HCT116 (cell line): ENCODE measurements around the gene PCDHGA1. TPM values are rescaled to one million over a fixed set of nuclear protein-coding genes. Genes with fewer than 3 reads are reported as not detected.

Source experiments
- ATAC-seq: fragments of 200-7000 bp; cut with Tn5 transposase; 2 replicates; pipeline ENCODE4 v1.9.1; 2020; ENCODE audit warnings: mild to moderate bottlenecking, moderate library complexity
- BruUV-seq: library from RNA; stranded (reverse); fragments of 400-500 nt; replicated peaks from 2 replicates; lab custom pipeline; 2021; lab: Mats Ljungman, UMichigan
- CTCF ChIA-PET: fragments of 300-600 bp; sonication (Branson Sonifier 250); formaldehyde crosslinking; loops from one replicate; lab custom pipeline; 2021; ENCODE audit warnings: antibody characterized with exemption; lab: Charles Lee
- POLR2A ChIA-PET: fragments of 300-600, 350-600 bp; sonication (Branson Sonifier 250); formaldehyde crosslinking; loops from one replicate; lab custom pipeline; 2021; ENCODE audit warnings: antibody characterized with exemption; lab: Charles Lee
- RAD21 ChIA-PET, 2 experiments: fragments of 300-600 bp; sonication (Branson Sonifier 250); formaldehyde crosslinking; loops; one replicate each; lab custom pipeline; 2023; ENCODE audit warnings: low total read pairs in 2 of 2; ENCODE audit not compliant: uncharacterized antibody in 2 of 2, unreplicated experiment in 2 of 2, low non-redundant PET in 1 of 2; lab: Charles Lee
- DNase-seq: peaks from one replicate; pipeline ENCODE4 v3.0.0-alpha.2; 2010; ENCODE audit warnings: low read depth, low spot score
- H2AFZ ChIP-seq: fragments of 200-600 bp; shearing (Covaris generic), sonication (generic); 2 replicates; pipeline ENCODE4 v1.6.1; 2017; ENCODE audit warnings: low read depth, mixed run types, mixed read lengths, antibody characterized with exemption, low read length; ENCODE audit not compliant: poor library complexity, severe bottlenecking
- H3K27ac ChIP-seq: 2 replicates; pipeline ENCODE4 v1.5.1; 2012; ENCODE audit warnings: low read depth, low read length
- H3K27me3 ChIP-seq: fragments of 200-600 bp; sonication (generic); 2 replicates; pipeline ENCODE4 v1.6.1; 2016; ENCODE audit warnings: mixed run types, low read length, mixed read lengths; ENCODE audit not compliant: insufficient read depth
- H3K36me3 ChIP-seq, 2 experiments: fragments of 200-500 bp in 1 of 2; fragments of 200-600 bp in 1 of 2; sonication (Bioruptor generic) in 1 of 2; sonication (generic) in 1 of 2; 2 replicates each; pipeline versions ENCODE4 v1.5.1 to v1.6.1; 2014 to 2016; ENCODE audit warnings: low read length in 2 of 2, inconsistent platforms in 1 of 2, mixed read lengths in 1 of 2, mixed run types in 1 of 2; ENCODE audit not compliant: insufficient read depth in 2 of 2, control insufficient read depth in 1 of 2
- H3K4me1 ChIP-seq, 2 experiments: fragments of 200-600 bp in 1 of 2; sonication (generic) in 1 of 2; 2 replicates each; pipeline versions ENCODE4 v1.5.1 to v1.6.1; 2012 to 2017; ENCODE audit warnings: low read length in 2 of 2, inconsistent platforms in 1 of 2, mild to moderate bottlenecking in 1 of 2, mixed read lengths in 1 of 2, mixed run types in 1 of 2, moderate library complexity in 1 of 2; ENCODE audit not compliant: insufficient read depth in 2 of 2, control insufficient read depth in 1 of 2
- H3K4me2 ChIP-seq: fragments of 200-600 bp; sonication (generic); 2 replicates; pipeline ENCODE4 v1.6.1; 2017; ENCODE audit warnings: mixed run types, low read length, mixed read lengths
- H3K4me3 ChIP-seq, 2 experiments: fragments of 200-600 bp in 1 of 2; sonication (generic) in 1 of 2; replicated peaks in 1 of 2; 2 replicates each; pipeline ENCODE4 v1.5.1; 2011 to 2016; ENCODE audit warnings: low read length in 2 of 2, control low read depth in 1 of 2, low read depth in 1 of 2, mild to moderate bottlenecking in 1 of 2, mixed read lengths in 1 of 2, mixed run types in 1 of 2
- H3K79me2 ChIP-seq: fragments of 200-600 bp; sonication (generic); 2 replicates; pipeline ENCODE4 v1.6.1; 2017; ENCODE audit warnings: mild to moderate bottlenecking, mixed run types, low read length, moderate library complexity, mixed read lengths; ENCODE audit not compliant: insufficient read depth
- H3K9ac ChIP-seq: fragments of 200-600 bp; sonication (generic); 2 replicates; pipeline ENCODE4 v1.6.1; 2016; ENCODE audit warnings: low read length, mixed read lengths
- H3K9me2 ChIP-seq: fragments of 200-600 bp; sonication (generic), shearing (Covaris generic); 2 replicates; pipeline ENCODE4 v1.6.1; 2017; ENCODE audit warnings: mixed run types, mild to moderate bottlenecking, moderate library complexity; ENCODE audit not compliant: insufficient read depth
- H3K9me3 ChIP-seq, 2 experiments: fragments of 200-500 bp in 1 of 2; fragments of 200-600 bp in 1 of 2; sonication (Bioruptor generic) in 1 of 2; sonication (generic) in 1 of 2; 2 replicates each; pipeline ENCODE4 v1.6.1; 2014 to 2017; ENCODE audit warnings: low read length in 2 of 2, mixed read lengths in 2 of 2, inconsistent platforms in 1 of 2, low read depth in 1 of 2, mild to moderate bottlenecking in 1 of 2, mixed run types in 1 of 2, moderate library complexity in 1 of 2; ENCODE audit not compliant: control insufficient read depth in 1 of 2, insufficient read depth in 1 of 2
- H4K20me1 ChIP-seq: fragments of 200-600 bp; sonication (generic), shearing (Covaris generic); 2 replicates; pipeline ENCODE4 v1.6.1; 2017; ENCODE audit warnings: mixed run types, mild to moderate bottlenecking, moderate library complexity; ENCODE audit not compliant: insufficient read depth
- ELF1 ChIP-seq: IDR thresholded peaks from 2 replicates; pipeline ENCODE4 v1.6.1; 2012; ENCODE audit warnings: low read depth, borderline replicate concordance
- EZH2 ChIP-seq: fragments of 200-600 bp; sonication (generic); IDR thresholded peaks from 2 replicates; pipeline ENCODE4 v1.6.1; 2017; ENCODE audit warnings: antibody characterized with exemption, mixed run types
- JUND ChIP-seq: IDR thresholded peaks from 2 replicates; pipeline ENCODE4 v1.6.1; 2012
- POLR2AphosphoS5 ChIP-seq: IDR thresholded peaks from 2 replicates; pipeline ENCODE4 v1.6.1; 2011; ENCODE audit warnings: mild to moderate bottlenecking, low read depth, low read length, moderate library complexity
- SP1 ChIP-seq: IDR thresholded peaks from 2 replicates; pipeline ENCODE4 v1.6.1; 2012; ENCODE audit warnings: low read depth
- SRF ChIP-seq: IDR thresholded peaks from 2 replicates; pipeline ENCODE4 v1.6.1; 2012; ENCODE audit warnings: low read depth
- YY1 ChIP-seq: IDR thresholded peaks from 2 replicates; pipeline ENCODE4 v1.6.1; 2011; ENCODE audit warnings: low read length, low read depth, moderate library complexity, mild to moderate bottlenecking; ENCODE audit not compliant: insufficient replicate concordance; ENCODE audit errors: extremely low read depth
- intact Hi-C: fragments of 100-400 bp; cut with micrococcal nuclease; formaldehyde crosslinking; loops from 2 replicates; pipeline ENCODE4 v1.10.0; 2022
- total RNA-seq: library from RNA; stranded (reverse); gene quantifications from one replicate; pipeline ENCODE4 v1.2.1, GENCODE V29; 2021; ENCODE audit not compliant: unreplicated experiment
- TF ChIP-seq, protein P1 (sequence below), 3 experiments: fragments of 200-600 bp in 1 of 3; sonication (generic) in 1 of 3; IDR thresholded peaks in 2 of 3; conservative IDR thresholded peaks in 1 of 3; 2 replicates each; pipeline ENCODE4 v1.5.1; 2012 to 2017; ENCODE audit warnings: low read depth in 2 of 3, low read length in 2 of 3, antibody characterized with exemption in 1 of 3, borderline replicate concordance in 1 of 3, control low read depth in 1 of 3, mild to moderate bottlenecking in 1 of 3, mixed read lengths in 1 of 3, mixed run types in 1 of 3, moderate library complexity in 1 of 3; ENCODE audit not compliant: insufficient read depth in 1 of 3
- TF ChIP-seq, protein P2 (sequence below): IDR thresholded peaks from 2 replicates; pipeline ENCODE4 v1.6.1; 2011; ENCODE audit warnings: mild to moderate bottlenecking, low read length, moderate library complexity; ENCODE audit not compliant: insufficient replicate concordance; ENCODE audit errors: extremely low read depth

PCDHGA1 gene
- total RNA-seq, 1 experiment from 2014 or later, result 0.05 TPM

DNA sequence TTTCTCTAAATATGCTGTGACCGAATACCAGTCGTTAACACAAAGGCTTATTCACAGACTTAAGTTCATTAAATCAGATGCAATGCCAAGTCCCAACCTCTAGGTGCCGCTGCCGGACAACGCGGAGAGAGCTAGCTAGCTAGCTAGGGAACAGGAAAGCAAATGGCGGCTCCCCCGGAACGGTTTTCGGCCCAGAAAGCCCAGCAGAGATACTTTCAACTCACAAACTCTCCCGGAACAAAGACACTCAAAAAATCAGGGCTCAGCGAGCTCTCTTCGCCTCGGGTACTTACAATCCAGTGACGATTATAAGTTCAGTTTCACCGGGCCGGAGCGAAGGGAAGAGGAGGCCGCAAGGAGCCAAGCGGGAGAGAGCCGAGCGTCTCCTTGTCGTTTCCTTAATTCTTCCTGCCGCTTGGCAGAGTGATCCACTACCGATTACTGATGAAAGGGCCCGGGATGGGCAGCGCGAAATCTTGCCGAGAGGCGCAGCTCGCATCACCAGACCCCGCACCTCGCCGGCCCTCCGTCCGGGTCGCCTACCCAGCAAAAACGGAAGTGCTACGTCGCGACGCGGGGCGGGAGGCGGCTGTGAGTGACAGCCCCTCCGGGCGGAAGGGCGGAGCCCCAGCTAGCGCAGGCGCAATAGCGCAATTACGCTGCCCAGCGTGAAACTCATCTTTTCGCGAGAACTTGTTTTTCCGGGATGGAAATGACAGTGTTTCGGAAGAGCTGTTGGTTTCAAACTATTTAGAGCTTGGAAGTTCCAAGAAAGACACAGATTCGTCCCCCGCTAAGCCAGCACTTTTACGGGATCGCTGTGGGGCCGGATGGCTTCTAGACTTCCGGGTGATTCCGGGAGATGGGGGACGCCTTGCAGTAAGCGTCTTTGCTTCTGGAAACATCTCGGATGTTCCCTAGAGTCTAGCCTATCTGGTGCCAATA lies 9.8 kb upstream of the PCDHGA1 start, which contains the start of gene TAF7 (continued):
- TF ChIP-seq JUND (no peak), SP1 (no peak; the same call in 1 of the 2 replicates)
- TF ChIP-seq, protein P1, sequence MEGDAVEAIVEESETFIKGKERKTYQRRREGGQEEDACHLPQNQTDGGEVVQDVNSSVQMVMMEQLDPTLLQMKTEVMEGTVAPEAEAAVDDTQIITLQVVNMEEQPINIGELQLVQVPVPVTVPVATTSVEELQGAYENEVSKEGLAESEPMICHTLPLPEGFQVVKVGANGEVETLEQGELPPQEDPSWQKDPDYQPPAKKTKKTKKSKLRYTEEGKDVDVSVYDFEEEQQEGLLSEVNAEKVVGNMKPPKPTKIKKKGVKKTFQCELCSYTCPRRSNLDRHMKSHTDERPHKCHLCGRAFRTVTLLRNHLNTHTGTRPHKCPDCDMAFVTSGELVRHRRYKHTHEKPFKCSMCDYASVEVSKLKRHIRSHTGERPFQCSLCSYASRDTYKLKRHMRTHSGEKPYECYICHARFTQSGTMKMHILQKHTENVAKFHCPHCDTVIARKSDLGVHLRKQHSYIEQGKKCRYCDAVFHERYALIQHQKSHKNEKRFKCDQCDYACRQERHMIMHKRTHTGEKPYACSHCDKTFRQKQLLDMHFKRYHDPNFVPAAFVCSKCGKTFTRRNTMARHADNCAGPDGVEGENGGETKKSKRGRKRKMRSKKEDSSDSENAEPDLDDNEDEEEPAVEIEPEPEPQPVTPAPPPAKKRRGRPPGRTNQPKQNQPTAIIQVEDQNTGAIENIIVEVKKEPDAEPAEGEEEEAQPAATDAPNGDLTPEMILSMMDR (IDR thresholded peaks at IDR 0.05 in 2 of 3, conservative IDR thresholded peaks at IDR 0.05 in 1 of 3; ENCODE audit: borderline replicate concordance in 1 of 3, insufficient read depth in 1 of 3, low read depth in 2 of 3, low read length in 2 of 3), result peak; percentile 60 to 91 (median 84)

DNA sequence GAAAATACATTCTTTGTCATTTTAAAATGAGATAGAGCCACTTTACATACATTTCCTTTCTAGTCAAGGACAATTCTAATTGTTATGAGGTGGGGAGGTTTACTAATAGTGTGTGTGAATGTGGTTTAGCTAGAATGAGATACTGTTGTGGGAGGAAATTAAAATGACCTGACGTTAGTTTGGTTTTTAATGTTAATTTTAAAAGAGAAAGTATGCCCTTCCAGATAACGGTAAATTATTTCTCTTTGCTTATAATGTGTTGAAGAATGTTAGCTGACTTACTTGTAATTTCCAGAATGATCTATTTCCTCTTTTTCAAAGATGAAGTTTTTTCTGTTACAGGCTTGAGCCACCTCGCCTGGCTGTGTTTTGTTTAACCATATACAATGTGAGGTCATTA lies 8.1 kb upstream of the PCDHGA1 start:
- DNase-seq, result no peak
- TF ChIP-seq, protein P2, sequence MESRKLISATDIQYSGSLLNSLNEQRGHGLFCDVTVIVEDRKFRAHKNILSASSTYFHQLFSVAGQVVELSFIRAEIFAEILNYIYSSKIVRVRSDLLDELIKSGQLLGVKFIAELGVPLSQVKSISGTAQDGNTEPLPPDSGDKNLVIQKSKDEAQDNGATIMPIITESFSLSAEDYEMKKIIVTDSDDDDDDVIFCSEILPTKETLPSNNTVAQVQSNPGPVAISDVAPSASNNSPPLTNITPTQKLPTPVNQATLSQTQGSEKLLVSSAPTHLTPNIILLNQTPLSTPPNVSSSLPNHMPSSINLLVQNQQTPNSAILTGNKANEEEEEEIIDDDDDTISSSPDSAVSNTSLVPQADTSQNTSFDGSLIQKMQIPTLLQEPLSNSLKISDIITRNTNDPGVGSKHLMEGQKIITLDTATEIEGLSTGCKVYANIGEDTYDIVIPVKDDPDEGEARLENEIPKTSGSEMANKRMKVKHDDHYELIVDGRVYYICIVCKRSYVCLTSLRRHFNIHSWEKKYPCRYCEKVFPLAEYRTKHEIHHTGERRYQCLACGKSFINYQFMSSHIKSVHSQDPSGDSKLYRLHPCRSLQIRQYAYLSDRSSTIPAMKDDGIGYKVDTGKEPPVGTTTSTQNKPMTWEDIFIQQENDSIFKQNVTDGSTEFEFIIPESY, result no peak
- no peak for TF ChIP-seq POLR2AphosphoS5
- TF ChIP-seq SRF, result no peak
- TF ChIP-seq EZH2, result no peak
- no peak for TF ChIP-seq ELF1
- TF ChIP-seq, protein P1 (IDR thresholded peaks at IDR 0.05 in 2 of 3, conservative IDR thresholded peaks at IDR 0.05 in 1 of 3; ENCODE audit: borderline replicate concordance in 1 of 3, insufficient read depth in 1 of 3, low read depth in 2 of 3, low read length in 2 of 3), result no peak
- no peak for TF ChIP-seq YY1

More for the DNA sequence above, 8.1 kb upstream of the PCDHGA1 start:
- Histone ChIP-seq H3K9ac (no peak overlapping the region), H4K20me1 (no peaks in the 10 kb centered on the region), H2AFZ (no peak overlapping the region), H3K4me3 (no peak overlapping the region), H3K4me1 (peaks cover 4 to 13% of the 10 kb centered on the region in 2 experiments; a peak in 3 of 4 replicates), H3K27ac (no peak overlapping the region), H3K9me2 (no peaks in the 10 kb centered on the region), H3K9me3 (peaks cover 19 to 26% of the 10 kb centered on the region in 2 experiments), H3K36me3 (peaks cover 2 to 19% of the 10 kb centered on the region in 2 experiments; a peak in 2 of 4 replicates), H3K27me3 (no peaks in the 10 kb centered on the region), H3K79me2 (peaks cover 25% of the 10 kb centered on the region), H3K4me2 (no peak overlapping the region)
- no peak for ATAC-seq
- BruUV-seq, result no TSS peak
- intact Hi-C loops, result no loop called here
- ChIA-PET CTCF (no interaction called here), POLR2A (no interaction called here), RAD21 (no interaction called here)
